B cell (primary cell): ENCODE data around the gene PLCD3. TPM values are rescaled to one million over a fixed set of nuclear protein-coding genes. Genes with fewer than 3 reads are reported as not detected.

Experiments used
- ATAC-seq: fragments of 200-7000 bp; cut with Tn5 transposase; one replicate; pipeline ENCODE4 v1.10.0; 2021; ENCODE audit warnings: low read depth, mild to moderate bottlenecking, moderate number of reproducible peaks, moderate library complexity
- CTCF ChIA-PET: fragments of 350-600 bp; sonication (Branson Sonifier 250); formaldehyde crosslinking; loops from one replicate; lab custom pipeline; 2021; ENCODE audit warnings: antibody characterized with exemption, inconsistent platforms; lab: Charles Lee
- POLR2A ChIA-PET: fragments of 350-600 bp; sonication (Branson Sonifier 250); formaldehyde crosslinking; loops from one replicate; lab custom pipeline; 2021; ENCODE audit warnings: antibody characterized with exemption; lab: Charles Lee
- DNase-seq: peaks from one replicate; pipeline ENCODE4 v3.0.0; 2013
- H2AFZ ChIP-seq: 2 replicates; pipeline ENCODE4 v1.6.1; 2012; ENCODE audit warnings: mild to moderate bottlenecking, low read depth, low read length; ENCODE audit not compliant: insufficient read depth, poor library complexity, severe bottlenecking
- H3K27ac ChIP-seq, 2 donors: 1 replicate in 1 of 2; 2 replicates in 1 of 2; pipeline ENCODE4 v1.5.1; 2012 to 2013; ENCODE audit warnings: low read length in 2 of 2, mild to moderate bottlenecking in 2 of 2, moderate library complexity in 1 of 2
- H3K27me3 ChIP-seq, 4 experiments: fragments of 200-600 bp in 1 of 4; sonication (generic) in 1 of 4; replicated peaks in 1 of 4; 1 replicate in 2 of 4; 2 replicates in 2 of 4; pipeline versions ENCODE4 v1.6.1 to v1.7.0; 2013 to 2016; ENCODE audit warnings: low read length in 3 of 4, mild to moderate bottlenecking in 2 of 4, mixed read lengths in 1 of 4, moderate library complexity in 1 of 4; ENCODE audit not compliant: insufficient read depth in 4 of 4, control insufficient read depth in 3 of 4; ENCODE audit errors: control extremely low read depth in 1 of 4
- H3K36me3 ChIP-seq, 2 experiments: replicated peaks in 1 of 2; 1 replicate in 1 of 2; 2 replicates in 1 of 2; pipeline versions ENCODE4 v1.6.1 to v1.7.1; 2013; ENCODE audit warnings: low read length in 1 of 2; ENCODE audit not compliant: insufficient read depth in 2 of 2, control insufficient read depth in 1 of 2; ENCODE audit errors: control extremely low read depth in 1 of 2, extremely low read depth in 1 of 2
- H3K4me1 ChIP-seq, 2 donors: fragments of 200-600 bp in 1 of 2; sonication (generic) in 1 of 2; 1 replicate in 1 of 2; 2 replicates in 1 of 2; pipeline versions ENCODE4 v1.5.1 to v1.6.1; 2013 to 2017; ENCODE audit warnings: low read length in 2 of 2; ENCODE audit not compliant: control insufficient read depth in 2 of 2, insufficient read depth in 2 of 2
- H3K4me2 ChIP-seq: replicated peaks from 2 replicates; pipeline ENCODE3; 2012; ENCODE audit warnings: mild to moderate bottlenecking, low read depth, low read length; ENCODE audit not compliant: poor library complexity, severe bottlenecking
- H3K4me3 ChIP-seq, 5 experiments: fragments of 200-600 bp in 1 of 5; sonication (generic) in 1 of 5; 1 replicate in 3 of 5; 2 replicates in 2 of 5; pipeline versions ENCODE4 v1.5.1 to v1.7.0; 2011 to 2016; ENCODE audit warnings: low read length in 4 of 5, mild to moderate bottlenecking in 4 of 5, low read depth in 2 of 5, control low read depth in 1 of 5, moderate library complexity in 1 of 5; ENCODE audit not compliant: insufficient read depth in 1 of 5; ENCODE audit errors: control extremely low read depth in 1 of 5, extremely low read depth in 1 of 5
- H3K79me2 ChIP-seq: fragments of 200-600 bp; sonication (generic); one replicate; pipeline ENCODE4 v1.6.0; 2016; ENCODE audit warnings: low read length; ENCODE audit not compliant: control insufficient read depth, insufficient read depth
- H3K9ac ChIP-seq: fragments of 200-600 bp; sonication (generic); 2 replicates; pipeline ENCODE4 v1.6.1; 2017; ENCODE audit warnings: mild to moderate bottlenecking, low read length, moderate library complexity
- H3K9me3 ChIP-seq, 3 donors: one replicate each; pipeline versions ENCODE4 v1.6.1 to v1.7.1; 2013; ENCODE audit warnings: low read length in 2 of 3; ENCODE audit not compliant: control insufficient read depth in 2 of 3, insufficient read depth in 1 of 3; ENCODE audit errors: control extremely low read depth in 1 of 3
- H4K20me1 ChIP-seq: 2 replicates; pipeline ENCODE4 v1.6.0; 2012; ENCODE audit warnings: mild to moderate bottlenecking, low read length; ENCODE audit not compliant: insufficient read depth, control insufficient read depth, poor library complexity, severe bottlenecking
- H3K27ac Mint-ChIP-seq: one replicate; pipeline ENCODE4 v1.8.0; 2021; ENCODE audit warnings: mixed read lengths
- H3K27me3 Mint-ChIP-seq: one replicate; pipeline ENCODE4 v1.8.0; 2021; ENCODE audit warnings: mixed read lengths
- H3K4me1 Mint-ChIP-seq: one replicate; pipeline ENCODE4 v1.8.0; 2021; ENCODE audit warnings: mixed read lengths
- H3K4me3 Mint-ChIP-seq: one replicate; pipeline ENCODE4 v1.8.0; 2021; ENCODE audit warnings: mixed read lengths
- H3K9me3 Mint-ChIP-seq: one replicate; pipeline ENCODE4 v1.8.0; 2022; ENCODE audit warnings: mixed read lengths; ENCODE audit not compliant: insufficient read depth
- CTCF ChIP-seq: fragments of 200-600 bp; IDR thresholded peaks from one replicate; pipeline ENCODE4 v1.8.0; 2022; ENCODE audit warnings: antibody characterized with exemption, mild to moderate bottlenecking
- EZH2 ChIP-seq: IDR thresholded peaks from 2 replicates; pipeline ENCODE4 v1.6.1; 2012; ENCODE audit warnings: borderline replicate concordance, low read depth, mild to moderate bottlenecking, moderate library complexity, low read length; ENCODE audit not compliant: insufficient read depth, poor library complexity, severe bottlenecking
- WGBS: methylation state at CpG from one replicate; pipeline ENCODE4 v1.1.5; 2013; ENCODE audit warnings: missing lambda C conversion rate; ENCODE audit not compliant: insufficient coverage; 5-methylcytosine and 5-hydroxymethylcytosine counted together
- intact Hi-C: fragments of 100-400 bp; cut with micrococcal nuclease; formaldehyde crosslinking; loops from one replicate; pipeline ENCODE4 v1.10.0; 2022
- polyA plus RNA-seq: library from polyadenylated mRNA; depleted of rRNA; stranded (reverse); fragments of >200 nt; gene quantifications from 2 replicates; pipeline ENCODE4 v1.2.3, GENCODE V29; 2012
- total RNA-seq, 2 donors: library from RNA; stranded (reverse); fragments of 120-200 nt in 1 of 2; gene quantifications; 1 replicate in 1 of 2; 2 replicates in 1 of 2; pipeline versions ENCODE4 v1.2.3 to v1.2.4, GENCODE V29; 2013 to 2022

Gene PLCD3
- total and polyA plus RNA-seq, 2 donors (not counting 1 experiment from before 2014, with no cell fraction given), result 0.54 to 2.2 TPM

- 96% methylated on average over 9 of the region's 12 CpGs for WGBS
- ATAC-seq (no peak), DNase-seq (no peak)
- Mint-ChIP-seq H3K4me1 (peaks cover 23% of the 10 kb centered on the region), H3K4me3 (peak overlapping the region; percentile 95), H3K27me3 (no peaks in the 10 kb centered on the region), H3K27ac (no peak overlapping the region), H3K9me3 (no peaks in the 10 kb centered on the region)
- peak overlapping the region; percentile 86 for H3K4me2 ChIP-seq
- POLR2A ChIA-PET, result interaction anchor here (0.6 to 2.3 kb wide), 3 partner anchors 10 to 12 kb away, joined by 9 to 36 read pairs (median 10); partner anchors contain the start of gene HEXIM1
- TF ChIP-seq EZH2 (no peak), CTCF (no peak)
- H3K27me3 ChIP-seq, result no peaks in the 10 kb centered on the region
- H3K79me2 ChIP-seq, result peaks cover 18% of the 10 kb centered on the region
- CTCF ChIA-PET, result interaction anchor here (1.0 to 10.2 kb wide), 7 partner anchors 8 to 99 kb away, joined by 3 to 242 read pairs (median 36); partner anchors contain the start of genes HEXIM1 and HEXIM2
- H3K36me3 ChIP-seq, result peaks cover 0 to 12% of the 10 kb centered on the region in 2 experiments
- H3K9ac ChIP-seq, result no peak overlapping the region
- H3K9me3 ChIP-seq, result no peaks in the 10 kb centered on the region
- H3K4me1 ChIP-seq, result peaks cover 11 to 16% of the 10 kb centered on the region in 2 donors
- no peak overlapping the region for H3K27ac ChIP-seq
- no peaks in the 10 kb centered on the region for H4K20me1 ChIP-seq
- H2AFZ ChIP-seq, result no peak overlapping the region
- H3K4me3 ChIP-seq, result no peak overlapping the region
- intact Hi-C loops, result no loop called here
Measured at GRCh38 chr17:45136846-45137560, 4.7 kb upstream of the PLCD3 start.
